ENCODE measurements around the gene KRT16. TPM values are rescaled to one million over a fixed set of nuclear protein-coding genes. Genes with fewer than 3 reads are reported as not detected.

KRT16 gene
- total RNA-seq, 1 experiment from 2014 or later, result 0.61 TPM

- DNase-seq (ENCODE audit: low read depth, low spot score) (no peak), ATAC-seq (no peak)
- no peaks in the 10 kb centered on the region for H3K27me3 ChIP-seq (ENCODE audit: insufficient read depth, low read length)
- H3K4me1 ChIP-seq (ENCODE audit: control insufficient read depth in 1 of 2, insufficient read depth in 2 of 2, low read length in 2 of 2), result peaks cover 0 to under 1% of the 10 kb centered on the region in 2 experiments; a peak in 1 of 4 replicates
- no peak overlapping the region for H3K9ac ChIP-seq (ENCODE audit: low read length)
- no peaks in the 10 kb centered on the region for H3K9me3 ChIP-seq (ENCODE audit: control insufficient read depth in 1 of 2, insufficient read depth in 1 of 2, low read depth in 1 of 2, low read length in 2 of 2)
- CTCF ChIA-PET, result interaction anchor here (1.6 kb wide), 1 partner anchor 54 kb away, joined by 7 read pairs; no protein-coding TSS in a partner anchor
- POLR2A ChIA-PET, result no interaction called here
- H3K36me3 ChIP-seq (ENCODE audit: control insufficient read depth in 1 of 2, insufficient read depth in 2 of 2, low read length in 2 of 2), result no peaks in the 10 kb centered on the region
- H2AFZ ChIP-seq (ENCODE audit: low read depth, low read length, poor library complexity, severe bottlenecking), result no peak overlapping the region
- H3K9me2 ChIP-seq (ENCODE audit: insufficient read depth), result no peaks in the 10 kb centered on the region
- H3K27ac ChIP-seq (ENCODE audit: low read depth, low read length), result no peak overlapping the region
- no peaks in the 10 kb centered on the region for H3K79me2 ChIP-seq (ENCODE audit: insufficient read depth, low read length)
- intact Hi-C loops (cut with micrococcal nuclease), result loop anchor here (5.0 kb wide), 1 partner anchor 53 kb away; no protein-coding TSS in a partner anchor
- BruUV-seq (replicated peaks), result no TSS peak
- TF ChIP-seq ELF1 (IDR thresholded peaks at IDR 0.05; ENCODE audit: borderline replicate concordance, low read depth), result no peak
- no peak for TF ChIP-seq ZBTB33 (IDR thresholded peaks at IDR 0.05; ENCODE audit: extremely low read depth, insufficient replicate concordance, low read length)
- TF ChIP-seq POLR2AphosphoS5 (IDR thresholded peaks at IDR 0.05; ENCODE audit: low read depth, low read length), result no peak
- TF ChIP-seq TCF7L2 (IDR thresholded peaks at IDR 0.05; ENCODE audit: borderline replicate concordance, extremely low read depth, insufficient read depth, insufficient read length), result no peak
- TF ChIP-seq ZFX (IDR thresholded peaks at IDR 0.05), result no peak
- TF ChIP-seq EZH2phosphoT487 (IDR thresholded peaks at IDR 0.05; ENCODE audit: borderline replicate concordance), result no peak
- TF ChIP-seq ZNF274 (IDR thresholded peaks at IDR 0.05; ENCODE audit: low read depth, low read length), result no peak
- TF ChIP-seq SRF (IDR thresholded peaks at IDR 0.05; ENCODE audit: low read depth), result no peak
- TF ChIP-seq EZH2 (IDR thresholded peaks at IDR 0.05), result no peak
- no peak for TF ChIP-seq CEBPB (IDR thresholded peaks at IDR 0.05; ENCODE audit: low read depth)
- TF ChIP-seq CTCF (IDR thresholded peaks at IDR 0.05 in 2 of 3, conservative IDR thresholded peaks at IDR 0.05 in 1 of 3; ENCODE audit: borderline replicate concordance in 1 of 3, insufficient read depth in 1 of 3, low read depth in 2 of 3, low read length in 2 of 3), result no peak
- TF ChIP-seq REST (IDR thresholded peaks at IDR 0.05; ENCODE audit: low read depth), result no peak
- no peak for TF ChIP-seq SIN3A (IDR thresholded peaks at IDR 0.05; ENCODE audit: low read depth)
- TF ChIP-seq FOSL1 (IDR thresholded peaks at IDR 0.05; ENCODE audit: low read depth), result no peak
- TF ChIP-seq MAX (IDR thresholded peaks at IDR 0.05), result no peak
- TF ChIP-seq ATF3 (IDR thresholded peaks at IDR 0.05), result no peak
- no peak for TF ChIP-seq YY1 (IDR thresholded peaks at IDR 0.05; ENCODE audit: extremely low read depth, insufficient replicate concordance, low read depth, low read length)
- no peak for TF ChIP-seq POLR2A (IDR thresholded peaks at IDR 0.05; ENCODE audit: borderline replicate concordance, extremely low read depth, insufficient read depth, insufficient read length)
- no peak for TF ChIP-seq CBX3 (IDR thresholded peaks at IDR 0.05; ENCODE audit: low read depth)
- no peak for TF ChIP-seq RAD21 (IDR thresholded peaks at IDR 0.05; ENCODE audit: low read depth)
- H3K4me2 ChIP-seq (ENCODE audit: low read length), result no peak overlapping the region
- H4K20me1 ChIP-seq (ENCODE audit: insufficient read depth), result no peaks in the 10 kb centered on the region
- RAD21 ChIA-PET (ENCODE audit: low non-redundant PET in 1 of 2, low total read pairs in 2 of 2, uncharacterized antibody in 2 of 2, unreplicated experiment in 2 of 2), result no interaction called here
- H3K4me3 ChIP-seq (replicated peaks in 1 of 2; ENCODE audit: low read depth in 1 of 2, low read length in 2 of 2), result no peak overlapping the region
Measured at GRCh38 chr17:41594363-41594915, 18.1 kb downstream of the KRT16 start.
